Adrenal gland (tissue), 12 donors: ENCODE measurements around the gene GUCA2A. TPM values are rescaled to one million over a fixed set of nuclear protein-coding genes. Genes with fewer than 3 reads are reported as not detected.

Experiments
- DNase-seq, 7 donors: peaks; one replicate each; pipeline ENCODE4 v3.0.0-alpha.2; 2019 to 2020
- H3K27ac ChIP-seq, 5 donors: fragments of 200-600 bp; sonication (generic) in 4 of 5; 1 replicate in 3 of 5; 2 replicates in 2 of 5; pipeline versions ENCODE4 v1.5.1 to v1.8.0; 2016 to 2020; ENCODE audit warnings: mild to moderate bottlenecking in 1 of 5
- H3K27me3 ChIP-seq: fragments of 200-600 bp; 2 replicates; pipeline ENCODE4 v1.8.0; 2021
- H3K36me3 ChIP-seq, 2 donors: fragments of 200-600 bp; replicated peaks in 1 of 2; 1 replicate in 1 of 2; 2 replicates in 1 of 2; pipeline versions ENCODE4 v1.5.1 to v1.8.0; 2018 to 2022
- H3K4me1 ChIP-seq, 2 donors: fragments of 200-600 bp; replicated peaks in 1 of 2; 1 replicate in 1 of 2; 2 replicates in 1 of 2; pipeline versions ENCODE4 v1.5.1 to v1.8.0; 2018 to 2021
- H3K4me3 ChIP-seq, 4 donors: fragments of 200-600 bp; sonication (generic) in 3 of 4; one replicate each; pipeline ENCODE4 v1.5.1; 2016 to 2018
- H3K9me3 ChIP-seq, 3 donors: fragments of 200-600 bp; sonication (generic) in 1 of 3; replicated peaks in 1 of 3; 1 replicate in 2 of 3; 2 replicates in 1 of 3; pipeline versions ENCODE4 v1.5.1 to v1.8.0; 2016 to 2021
- CTCF ChIP-seq, 6 experiments: fragments of 450-650 bp in 4 of 6; fragments of 200-600 bp in 2 of 6; sonication (generic) in 1 of 6; IDR thresholded peaks; 1 replicate in 5 of 6; 2 replicates in 1 of 6; pipeline versions ENCODE4 v1.5.1 to v1.8.0; 2016 to 2021; ENCODE audit warnings: antibody characterized with exemption in 6 of 6, mild to moderate bottlenecking in 2 of 6, moderate library complexity in 1 of 6
- POLR2A ChIP-seq, 2 donors: fragments of 450-650 bp; IDR thresholded peaks; one replicate each; pipeline ENCODE4 v1.6.1; 2017; ENCODE audit warnings: antibody characterized with exemption in 2 of 2, mild to moderate bottlenecking in 2 of 2, moderate library complexity in 1 of 2
- WGBS, 4 donors: extraction: QIAGEN DNeasy Blood & Tissue Kit in 2 of 4; methylation state at CpG; one replicate each; pipeline versions ENCODE4 v1.1.5 to v1.1.7; 2013 to 2017; 5-methylcytosine and 5-hydroxymethylcytosine counted together
- intact Hi-C, 2 donors: fragments of 100-400 bp; cut with DNase I; formaldehyde crosslinking; loops; one replicate each; pipeline versions ENCODE4 v1.14.1 to v1.15.0; 2022 to 2023
- polyA plus RNA-seq, 3 donors: library from polyadenylated mRNA; stranded (reverse); fragments of 200-250 nt in 2 of 3; fragments of 350-450 nt in 1 of 3; fragmentation: Illumina TruSeq in 1 of 3; extraction: RNeasy Lipid Tissue Mini Kit (QIAGEN cat#74804) in 1 of 3; gene quantifications; one replicate each; pipeline ENCODE4 v1.2.3, GENCODE V29; 2013 to 2014
- total RNA-seq, 9 donors: library from RNA; depleted of rRNA in 4 of 9; stranded (reverse); fragments of >200 nt in 4 of 9; fragments of 120-200 nt in 1 of 9; fragmentation: NEBNext Ultra II Directional in 1 of 9; extraction: Animal tissue kit (Norgen Biotek cat#: 25700) in 1 of 9; gene quantifications; one replicate each; pipeline versions ENCODE4 v1.1.0 to v1.2.4, GENCODE V29; 2013 to 2023
- donor health status: healthy with polysubstance abuse.
- donor health status: Bipolar disorder and iron deficiency.
- donor health status: DM: yes; HTN: yes; CAD: no.
- donor health status: DM: no; HTN: no; CAD: no.
- donor health status: DM: no; HTN: no; CAD: no.
- donor health status: DM: yes; HTN: yes; CAD: no.

The GUCA2A gene
- total and polyA plus RNA-seq, 12 donors = 0.61 TPM; not detected in 11

- no peak for DNase-seq
- H3K9me3 ChIP-seq = no peaks in the 10 kb centered on the region
- H3K4me3 ChIP-seq = no peak overlapping the region
- no peaks in the 10 kb centered on the region for H3K27me3 ChIP-seq
- no peaks in the 10 kb centered on the region for H3K4me1 ChIP-seq
- WGBS, 4 donors = 61 to 96% (median 86%) methylated on average over 3 to 6 of the region's 6 CpGs
- no peaks in the 10 kb centered on the region for H3K36me3 ChIP-seq
- H3K27ac ChIP-seq = no peak overlapping the region
- no peak for TF ChIP-seq CTCF (IDR thresholded peaks at IDR 0.05)
- intact Hi-C loops = no loop called here
Measured at GRCh38 chr1:42153624-42154023, 10.9 kb downstream of the GUCA2A start.

- H3K9me3 ChIP-seq = no peaks in the 10 kb centered on the region
- H3K27ac ChIP-seq = no peak within 1 kb of the TSS
- no peak for DNase-seq
- no peaks in the 10 kb centered on the region for H3K4me1 ChIP-seq
- intact Hi-C loops = no loop called here
- H3K36me3 ChIP-seq = no peaks in the 10 kb centered on the region
- TF ChIP-seq POLR2A (IDR thresholded peaks at IDR 0.05) (no peak), CTCF (IDR thresholded peaks at IDR 0.05) (no peak)
- WGBS, 4 donors = 77 to 90% (median 89%) methylated on average over 7 to 12 of the region's 12 CpGs
- no peak within 1 kb of the TSS for H3K4me3 ChIP-seq
- no peaks in the 10 kb centered on the region for H3K27me3 ChIP-seq
Measured at GRCh38 chr1:42152907-42153600, 11.5 kb downstream of the GUCA2A start, which contains the start of gene GUCA2B. TSS of gene GUCA2B (plus strand) at chr1:42153410. CDS start at chr1:42153451, 41 bp downstream.

GRCh38 chr1:42152119-42152518, 12.4 kb downstream of the GUCA2A start:
- no peaks in the 10 kb centered on the region for H3K36me3 ChIP-seq
- TF ChIP-seq CTCF (IDR thresholded peaks at IDR 0.05) (no peak), POLR2A (IDR thresholded peaks at IDR 0.05) (no peak)
- no peaks in the 10 kb centered on the region for H3K9me3 ChIP-seq
- intact Hi-C loops = no loop called here
- 33 to 63% (median 47%) methylated on average over 3 of the region's 3 CpGs for WGBS, 4 donors
- no peaks in the 10 kb centered on the region for H3K4me1 ChIP-seq
- no peak overlapping the region for H3K4me3 ChIP-seq
- peak in 6 of 7 donors; percentile 46 to 73 (median 56) for DNase-seq
- H3K27me3 ChIP-seq = no peaks in the 10 kb centered on the region
- H3K27ac ChIP-seq = no peak overlapping the region

- Histone ChIP-seq H3K4me3 (no peak overlapping the region), H3K4me1 (no peaks in the 10 kb centered on the region), H3K36me3 (no peaks in the 10 kb centered on the region), H3K27ac (no peak overlapping the region), H3K9me3 (no peaks in the 10 kb centered on the region), H3K27me3 (peaks cover 8% of the 10 kb centered on the region)
- WGBS, 4 donors = 71 to 89% (median 89%) methylated on average over 5 of the region's 5 CpGs
- no peak for TF ChIP-seq POLR2A (IDR thresholded peaks at IDR 0.05)
- no peak for TF ChIP-seq CTCF (IDR thresholded peaks at IDR 0.05)
- peak in 1 of 7 donors; percentile 11 for DNase-seq
- intact Hi-C loops = no loop called here
Measured at GRCh38 chr1:42150651-42151050, 13.9 kb downstream of the GUCA2A start.
